K562 (cell line): ENCODE results near the gene GLT6D1. TPM values are rescaled to one million over a fixed set of nuclear protein-coding genes. Genes with fewer than 3 reads are reported as not detected.

Experiments used
- ATAC-seq: fragments of 200-7000 bp; cut with Tn5 transposase; 3 replicates; pipeline ENCODE4 v1.9.1; 2020; ENCODE audit warnings: moderate library complexity
- BruUV-seq: library from RNA; stranded (reverse); fragments of 400-500 nt; replicated peaks from 2 replicates; lab custom pipeline; 2021; lab: Mats Ljungman, UMichigan
- CTCF ChIA-PET: fragments of 300-600 bp; formaldehyde crosslinking; extraction: SDS; loops from one replicate; lab custom pipeline; 2021; ENCODE audit warnings: low intra/inter-chr PET ratio; lab: Yijun Ruan, JAX
- POLR2A ChIA-PET: fragments of 300-600, 350-650 bp; sonication (Branson Sonifier 250); formaldehyde crosslinking; extraction: SDS; loops from one replicate; lab custom pipeline; 2021; ENCODE audit warnings: antibody characterized with exemption, inconsistent platforms; lab: Yijun Ruan, JAX
- DNase-seq, 4 experiments: peaks; one replicate each; pipeline versions ENCODE4 v3.0.0 to v3.0.0-alpha.2; 2011 to 2018; ENCODE audit warnings: low spot score in 3 of 4, mixed read lengths in 3 of 4; ENCODE audit errors: extremely low read depth in 1 of 4
- FAIRE-seq: peaks from 2 replicates; lab custom pipeline; 2011; peaks lifted over from hg19 to GRCh38; lab: Jason Lieb, UNC
- H2AFZ ChIP-seq: 2 replicates; pipeline ENCODE4 v1.6.0; 2011; ENCODE audit warnings: low read depth, low read length, control low read depth, inconsistent platforms
- H3K27ac ChIP-seq: fragments of 200-600 bp; 3 replicates; pipeline ENCODE4 v1.8.0; 2011; ENCODE audit warnings: low read depth, mild to moderate bottlenecking, control low read depth, inconsistent platforms, low read length, moderate library complexity, mixed read lengths; ENCODE audit errors: extremely low read depth
- H3K27me3 ChIP-seq, 2 experiments: fragments of 300-600 bp in 1 of 2; 2 replicates in 1 of 2; 3 replicates in 1 of 2; pipeline versions ENCODE4 v1.6.0 to v1.8.0; 2011; ENCODE audit warnings: inconsistent platforms in 2 of 2, low read length in 2 of 2, mild to moderate bottlenecking in 1 of 2, mixed read lengths in 1 of 2, moderate library complexity in 1 of 2; ENCODE audit not compliant: control insufficient read depth in 2 of 2, insufficient read depth in 2 of 2
- H3K36me3 ChIP-seq: fragments of 300-600 bp; 3 replicates; pipeline ENCODE4 v1.8.0; 2011; ENCODE audit warnings: mild to moderate bottlenecking, low read length, inconsistent platforms; ENCODE audit not compliant: control insufficient read depth, insufficient read depth
- H3K4me1 ChIP-seq, 2 experiments: fragments of 200-600 bp in 1 of 2; replicated peaks in 1 of 2; 2 replicates in 1 of 2; 3 replicates in 1 of 2; pipeline versions ENCODE4 v1.5.1 to v1.8.0; 2011; ENCODE audit warnings: inconsistent platforms in 2 of 2, low read length in 2 of 2, mild to moderate bottlenecking in 1 of 2, mixed read lengths in 1 of 2, moderate library complexity in 1 of 2; ENCODE audit not compliant: control insufficient read depth in 2 of 2, insufficient read depth in 2 of 2
- H3K4me2 ChIP-seq: 2 replicates; pipeline ENCODE4 v1.6.1; 2011; ENCODE audit warnings: low read length, control low read depth, inconsistent platforms, mixed read lengths; ENCODE audit not compliant: insufficient read depth
- H3K4me3 ChIP-seq: fragments of 200-600 bp; sonication (generic), shearing (Covaris generic); 2 replicates; pipeline ENCODE4 v1.5.1; 2016; ENCODE audit warnings: control low read depth, inconsistent platforms
- H3K79me2 ChIP-seq: fragments of 200-600 bp; 3 replicates; pipeline ENCODE4 v1.8.0; 2011; ENCODE audit warnings: low read length, inconsistent platforms; ENCODE audit not compliant: control insufficient read depth, insufficient read depth
- H3K9ac ChIP-seq, 2 experiments: 2 replicates each; pipeline versions ENCODE4 v1.6.0 to v1.6.1; 2011; ENCODE audit warnings: low read depth in 2 of 2, low read length in 2 of 2, control low read depth in 1 of 2, inconsistent platforms in 1 of 2, mild to moderate bottlenecking in 1 of 2, mixed read lengths in 1 of 2; ENCODE audit not compliant: insufficient read depth in 1 of 2
- H3K9me1 ChIP-seq: one replicate; pipeline ENCODE4 v1.6.0; 2011; ENCODE audit warnings: inconsistent platforms, mild to moderate bottlenecking, low read length, moderate library complexity; ENCODE audit not compliant: control insufficient read depth, insufficient read depth
- H3K9me3 ChIP-seq: replicated peaks from 2 replicates; pipeline ENCODE4 v1.5.1; 2011; ENCODE audit warnings: low read depth, low read length, inconsistent platforms; ENCODE audit not compliant: control insufficient read depth, insufficient read depth
- H4K20me1 ChIP-seq: replicated peaks from 2 replicates; pipeline ENCODE4 v1.6.1; 2011; ENCODE audit warnings: low read length, inconsistent platforms, mixed read lengths; ENCODE audit not compliant: control insufficient read depth, insufficient read depth
- CBX3 ChIP-seq, 2 experiments: IDR thresholded peaks; 1 replicate in 1 of 2; 2 replicates in 1 of 2; pipeline ENCODE4 v1.6.1; 2012; ENCODE audit warnings: inconsistent platforms in 2 of 2, low read length in 2 of 2, borderline replicate concordance in 1 of 2, control low read depth in 1 of 2
- DACH1 ChIP-seq: fragments of 450-650 bp; IDR thresholded peaks from 2 replicates; pipeline ENCODE4 v1.6.1; 2018; ENCODE audit not compliant: partially characterized antibody
- GTF2A2 ChIP-seq: IDR thresholded peaks from 2 replicates; pipeline ENCODE4 v1.6.1; 2016; ENCODE audit warnings: mild to moderate bottlenecking, missing genetic modification characterization, missing compliant biosample characterization
- HDAC2 ChIP-seq: fragments of 450-650 bp; IDR thresholded peaks from 2 replicates; pipeline ENCODE4 v1.6.1; 2016; ENCODE audit warnings: mild to moderate bottlenecking
- HMG20B ChIP-seq: fragments of 250-450 bp; sonication (Bioruptor Pico); IDR thresholded peaks from 2 replicates; pipeline ENCODE4 v1.5.0; 2021; ENCODE audit warnings: mild to moderate bottlenecking
- IRF9 ChIP-seq: fragments of 450-650 bp; IDR thresholded peaks from 2 replicates; pipeline ENCODE4 v1.6.1; 2016; ENCODE audit warnings: missing biosample characterization, missing genetic modification characterization
- MYBL2 ChIP-seq, 2 experiments: fragments of 450-650 bp in 1 of 2; sonication (generic) in 1 of 2; formaldehyde crosslinking in 1 of 2; IDR thresholded peaks; 2 replicates each; pipeline versions ENCODE4 v1.6.1 to v1.8.1; 2017 to 2022; ENCODE audit warnings: borderline replicate concordance in 1 of 2, inconsistent platforms in 1 of 2, low read depth in 1 of 2, mild to moderate bottlenecking in 1 of 2, missing genetic modification reagents in 1 of 2, moderate library complexity in 1 of 2
- NCOA1 ChIP-seq: fragments of 450-650 bp; IDR thresholded peaks from 2 replicates; pipeline ENCODE4 v1.6.1; 2016; ENCODE audit warnings: low read depth
- NFIC ChIP-seq: fragments of 450-650 bp; IDR thresholded peaks from 2 replicates; pipeline ENCODE4 v1.6.1; 2017; ENCODE audit warnings: mild to moderate bottlenecking, inconsistent platforms
- NRF1 ChIP-seq, 2 experiments: fragments of 450-650 bp; IDR thresholded peaks in 1 of 2; conservative IDR thresholded peaks in 1 of 2; 2 replicates each; pipeline ENCODE4 v1.6.1; 2014; ENCODE audit warnings: mild to moderate bottlenecking in 2 of 2
- PURB ChIP-seq: sonication (generic); formaldehyde crosslinking; IDR thresholded peaks from 2 replicates; pipeline ENCODE4 v1.9.0; 2021; ENCODE audit warnings: low read depth, mild to moderate bottlenecking, missing genetic modification reagents
- SREBF1 ChIP-seq: fragments of 150-350 bp; IDR thresholded peaks from 2 replicates; pipeline ENCODE4 v1.6.1; 2014; ENCODE audit warnings: antibody characterized with exemption, low read depth, low read length, borderline replicate concordance
- ZFP30 ChIP-seq: fragments of 250-450 bp; sonication (Bioruptor Pico); IDR thresholded peaks from 2 replicates; pipeline ENCODE4 v1.8.0; 2022; ENCODE audit warnings: moderate library complexity, mild to moderate bottlenecking, inconsistent platforms, borderline replicate concordance
- ZNF140 ChIP-seq: fragments of 250-450 bp; sonication (Bioruptor Pico); IDR thresholded peaks from 2 replicates; pipeline ENCODE4 v1.8.0; 2021; ENCODE audit warnings: moderate library complexity, mild to moderate bottlenecking, inconsistent platforms
- ZNF507 ChIP-seq: conservative IDR thresholded peaks from 2 replicates; pipeline ENCODE4 v1.6.1; 2017; ENCODE audit warnings: missing genetic modification characterization, missing compliant biosample characterization
- ZNF79 ChIP-seq: fragments of 250-450 bp; sonication (Bioruptor Pico); IDR thresholded peaks from 2 replicates; pipeline ENCODE4 v1.4.0; 2020; ENCODE audit warnings: low read depth, mild to moderate bottlenecking, moderate library complexity
- WGBS: fragments of 100-300 bp; shearing (Covaris generic); methylation state at CpG from one replicate; pipeline ENCODE4 v1.1.6; 2016; ENCODE audit warnings: low coverage, mixed read lengths; ENCODE audit not compliant: insufficient coverage; ENCODE audit errors: missing lambda C conversion rate; 5-methylcytosine and 5-hydroxymethylcytosine counted together
- in situ Hi-C: fragments of 300-500 bp; cut with MboI; formaldehyde crosslinking; loops from 4 replicates; pipeline ENCODE4 v1.15.0; 2018; ENCODE audit warnings: inconsistent platforms, mixed read lengths
- intact Hi-C: fragments of 100-400 bp; cut with micrococcal nuclease; formaldehyde crosslinking; loops from 2 replicates; pipeline ENCODE4 v1.14.2; 2022
- polyA plus RNA-seq, 8 experiments: library from polyadenylated mRNA; depleted of rRNA in 4 of 8; stranded (reverse) in 5 of 8; unstranded in 3 of 8; fragments of >200 nt; fragmentation: Nextera tagmentation in 2 of 8; fragmentation: Illumina TruSeq in 1 of 8; extraction: Ambion mirVana in 2 of 8; extraction: Trizol in 1 of 8; gene quantifications; 2 replicates each; pipeline versions ENCODE4 v1.2.1 to v1.2.3, GENCODE V29; 2011 to 2014; ENCODE audit warnings: inconsistent platforms in 1 of 8, missing spikeins in 1 of 8
- total RNA-seq, 7 experiments: library from RNA; depleted of rRNA in 6 of 7; stranded (reverse); fragments of >200 nt in 6 of 7; fragmentation: Illumina TruSeq in 2 of 7; extraction: Trizol in 2 of 7; gene quantifications; 2 replicates each; pipeline versions ENCODE4 v1.2.1 to v1.2.3, GENCODE V29; 2011 to 2021; ENCODE audit warnings: low replicate concordance in 1 of 7
- TF ChIP-seq, protein P1 (sequence below): fragments of 250-450 bp; sonication (Bioruptor Pico); IDR thresholded peaks from 2 replicates; pipeline ENCODE4 v1.8.0; 2022; ENCODE audit warnings: moderate library complexity, mild to moderate bottlenecking, inconsistent platforms

The GLT6D1 gene
- total and polyA plus RNA-seq, 9 of the 15 experiments (the other 6 are each of a cell fraction or from before 2014, with no cell fraction given): not detected

- Histone ChIP-seq H3K79me2 (no peaks in the 10 kb centered on the region), H3K36me3 (no peaks in the 10 kb centered on the region), H3K4me3 (no peak overlapping the region), H4K20me1 (no peaks in the 10 kb centered on the region), H3K4me1 (peaks cover 0 to 13% of the 10 kb centered on the region in 2 experiments; a peak in 1 of 5 replicates), H3K9me3 (no peaks in the 10 kb centered on the region), H3K27ac (no peak overlapping the region), H2AFZ (no peak overlapping the region), H3K9ac (no peak overlapping the region), H3K27me3 (peaks cover 12 to 56% of the 10 kb centered on the region in 2 experiments; a peak in 4 of 5 replicates), H3K9me1 (no peaks in the 10 kb centered on the region), H3K4me2 (no peak overlapping the region)
- WGBS: 0% methylated on average over 10 of the region's 10 CpGs
- ATAC-seq (no peak), DNase-seq (no peak), FAIRE-seq (no peak)
- CTCF ChIA-PET: no interaction called here
- BruUV-seq: no TSS peak
- intact Hi-C loops (no loop called here), in situ Hi-C loops (no loop called here)
- POLR2A ChIA-PET: interaction anchor here (0.6 to 0.8 kb wide), 2 partner anchors 105 to 109 kb away, joined by 3 to 5 read pairs; no protein-coding TSS in a partner anchor
- TF ChIP-seq ZNF507 (tag): no peak
- no peak for TF ChIP-seq DACH1
- TF ChIP-seq ZNF79 (CRISPR knock-in tag): no peak
- TF ChIP-seq HMG20B (CRISPR knock-in tag): no peak
- no peak for TF ChIP-seq MYBL2 (IDR thresholded peaks at IDR 0.05; ENCODE audit: low read depth)
- TF ChIP-seq MYBL2 (CRISPR knock-in tag; IDR thresholded peaks at IDR 0.05; ENCODE audit: borderline replicate concordance): no peak
- TF ChIP-seq IRF9 (tag): no peak
- no peak for TF ChIP-seq NCOA1
- TF ChIP-seq ZFP30 (CRISPR knock-in tag): no peak
- no peak for TF ChIP-seq SREBF1
- TF ChIP-seq HDAC2: no peak
- TF ChIP-seq NRF1 (conservative IDR thresholded peaks at IDR 0.05 in 1 of 2, IDR thresholded peaks at IDR 0.05 in 1 of 2): no peak
- TF ChIP-seq NFIC: no peak
- TF ChIP-seq CBX3 (IDR thresholded peaks at IDR 0.05; ENCODE audit: borderline replicate concordance in 1 of 2, low read length in 2 of 2): no peak
- no peak for TF ChIP-seq PURB (CRISPR knock-in tag)
- no peak for TF ChIP-seq GTF2A2
- TF ChIP-seq ZNF140 (CRISPR knock-in tag): no peak
- TF ChIP-seq, protein P1, sequence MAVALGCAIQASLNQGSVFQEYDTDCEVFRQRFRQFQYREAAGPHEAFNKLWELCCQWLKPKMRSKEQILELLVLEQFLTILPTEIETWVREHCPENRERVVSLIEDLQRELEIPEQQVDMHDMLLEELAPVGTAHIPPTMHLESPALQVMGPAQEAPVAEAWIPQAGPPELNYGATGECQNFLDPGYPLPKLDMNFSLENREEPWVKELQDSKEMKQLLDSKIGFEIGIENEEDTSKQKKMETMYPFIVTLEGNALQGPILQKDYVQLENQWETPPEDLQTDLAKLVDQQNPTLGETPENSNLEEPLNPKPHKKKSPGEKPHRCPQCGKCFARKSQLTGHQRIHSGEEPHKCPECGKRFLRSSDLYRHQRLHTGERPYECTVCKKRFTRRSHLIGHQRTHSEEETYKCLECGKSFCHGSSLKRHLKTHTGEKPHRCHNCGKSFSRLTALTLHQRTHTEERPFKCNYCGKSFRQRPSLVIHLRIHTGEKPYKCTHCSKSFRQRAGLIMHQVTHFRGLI (CRISPR knock-in tag): no peak
Observed at GRCh38 chr9:135577256-135577655, 62.1 kb downstream of the GLT6D1 start.
